ENCODE results near the gene UBE2V1. TPM values are rescaled to one million over a fixed set of nuclear protein-coding genes. Genes with fewer than 3 reads are reported as not detected.

UBE2V1 gene
- total RNA-seq, 4 donors from 2014 or later = 80.5 to 162 (median 99.0) TPM

GRCh38 chr20:50055524-50056083, 57.3 kb downstream of the UBE2V1 start:
- peaks cover 30% of the 10 kb centered on the region for H3K4me1 ChIP-seq
- no peaks in the 10 kb centered on the region for H3K9me3 ChIP-seq
- H3K27ac ChIP-seq = no peak overlapping the region
- no peaks in the 10 kb centered on the region for H3K27me3 ChIP-seq
- TF ChIP-seq POLR2AphosphoS5 (IDR thresholded peaks at IDR 0.05) = no peak
- no peak for TF ChIP-seq EP300 (IDR thresholded peaks at IDR 0.05)
- no peak for TF ChIP-seq CTCF (IDR thresholded peaks at IDR 0.05)
- TF ChIP-seq POLR2A (IDR thresholded peaks at IDR 0.05) = no peak
- no peaks in the 10 kb centered on the region for H3K36me3 ChIP-seq
- H3K4me3 ChIP-seq = no peak overlapping the region
- DNase-seq (ENCODE audit: low spot score in 2 of 2) = no peak
- 69% methylated on average over 14 of the region's 14 CpGs for WGBS

GRCh38 chr20:50054626-50055511, 58.1 kb downstream of the UBE2V1 start:
- Histone ChIP-seq H3K27ac (no peak overlapping the region), H3K9me3 (no peaks in the 10 kb centered on the region), H3K4me3 (no peak overlapping the region), H3K4me1 (peaks cover 30% of the 10 kb centered on the region), H3K36me3 (no peaks in the 10 kb centered on the region), H3K27me3 (no peaks in the 10 kb centered on the region)
- 55% methylated on average over 16 of the region's 34 CpGs for WGBS
- no peak for TF ChIP-seq POLR2AphosphoS5 (IDR thresholded peaks at IDR 0.05)
- no peak for TF ChIP-seq EP300 (IDR thresholded peaks at IDR 0.05)
- no peak for TF ChIP-seq POLR2A (IDR thresholded peaks at IDR 0.05)
- TF ChIP-seq CTCF (IDR thresholded peaks at IDR 0.05) = no peak
- no peak for DNase-seq (ENCODE audit: low spot score in 2 of 2)

GRCh38 chr20:50054231-50054547, 58.8 kb downstream of the UBE2V1 start:
- DNase-seq (ENCODE audit: low spot score in 2 of 2) = no peak
- Histone ChIP-seq H3K27me3 (no peaks in the 10 kb centered on the region), H3K4me3 (no peak overlapping the region), H3K36me3 (no peaks in the 10 kb centered on the region), H3K9me3 (no peaks in the 10 kb centered on the region), H3K4me1 (peaks cover 30% of the 10 kb centered on the region), H3K27ac (no peak overlapping the region)
- TF ChIP-seq POLR2AphosphoS5 (IDR thresholded peaks at IDR 0.05) = no peak
- no peak for TF ChIP-seq CTCF (IDR thresholded peaks at IDR 0.05)
- no peak for TF ChIP-seq POLR2A (IDR thresholded peaks at IDR 0.05)
- no peak for TF ChIP-seq EP300 (IDR thresholded peaks at IDR 0.05)
- WGBS = 57% methylated on average over 2 of the region's 5 CpGs

- Histone ChIP-seq H3K4me1 (peaks cover 35% of the 10 kb centered on the region), H3K36me3 (no peaks in the 10 kb centered on the region), H3K27me3 (no peaks in the 10 kb centered on the region), H3K4me3 (no peak overlapping the region), H3K9me3 (no peaks in the 10 kb centered on the region), H3K27ac (no peak overlapping the region)
- 62% methylated on average over 18 of the region's 19 CpGs for WGBS
- TF ChIP-seq POLR2AphosphoS5 (IDR thresholded peaks at IDR 0.05) (no peak), EP300 (IDR thresholded peaks at IDR 0.05) (no peak), CTCF (IDR thresholded peaks at IDR 0.05) (no peak), POLR2A (IDR thresholded peaks at IDR 0.05) (no peak)
- no peak for DNase-seq (ENCODE audit: low spot score in 2 of 2)
Measured at GRCh38 chr20:50053362-50054230, 59.4 kb downstream of the UBE2V1 start.

Measured in suprapubic skin (tissue), 4 donors.